Measurements from ENCODE around the gene IFNLR1. TPM values are rescaled to one million over a fixed set of nuclear protein-coding genes. Genes with fewer than 3 reads are reported as not detected.

The IFNLR1 gene
- total RNA-seq, 1 donor from 2014 or later, result 39.2 TPM

GRCh38 chr1:24134376-24134775 lies 52.7 kb downstream of the IFNLR1 start:
- CTCF ChIA-PET, result interaction anchor here (1.9 kb wide), 1 partner anchor 16 kb away, joined by 4 read pairs; no protein-coding TSS in a partner anchor
- Mint-ChIP-seq H3K9me3 (peaks cover 14% of the 10 kb centered on the region), H3K27ac (no peak overlapping the region), H3K27me3 (peaks cover 7% of the 10 kb centered on the region), H3K36me3 (ENCODE audit: low read depth) (peaks cover 3% of the 10 kb centered on the region), H3K4me3 (no peak overlapping the region), H3K4me1 (no peaks in the 10 kb centered on the region)
- DNase-seq (no peak), ATAC-seq (ENCODE audit: low read depth) (no peak)
- POLR2A ChIA-PET, result interaction anchor here (0.6 kb wide), 1 partner anchor 54 kb away, joined by 6 read pairs; no protein-coding TSS in a partner anchor
- TF ChIP-seq CTCF (IDR thresholded peaks at IDR 0.05), result no peak
- intact Hi-C loops (cut with micrococcal nuclease), result no loop called here

- intact Hi-C loops (cut with micrococcal nuclease), result no loop called here
- H3K9me3 Mint-ChIP-seq, result peaks cover 14% of the 10 kb centered on the region
- DNase-seq (no peak), ATAC-seq (ENCODE audit: low read depth) (no peak)
- H3K36me3 Mint-ChIP-seq (ENCODE audit: low read depth), result peaks cover 3% of the 10 kb centered on the region
- H3K4me1 Mint-ChIP-seq, result no peaks in the 10 kb centered on the region
- ChIA-PET CTCF (interaction anchor here (1.9 kb wide), 1 partner anchor 17 kb away, joined by 4 read pairs; no protein-coding TSS in a partner anchor), POLR2A (no interaction called here)
- TF ChIP-seq CTCF (IDR thresholded peaks at IDR 0.05), result no peak
- H3K27me3 Mint-ChIP-seq, result peaks cover 7% of the 10 kb centered on the region
- H3K27ac Mint-ChIP-seq, result no peak overlapping the region
- no peak overlapping the region for H3K4me3 Mint-ChIP-seq
These were observed 53.3 kb downstream of the IFNLR1 start for GRCh38 chr1:24133819-24134218.

- no peak for ATAC-seq (ENCODE audit: low read depth)
- TF ChIP-seq CTCF (IDR thresholded peaks at IDR 0.05), result no peak
- Mint-ChIP-seq H3K27me3 (peaks cover 7% of the 10 kb centered on the region), H3K4me1 (no peaks in the 10 kb centered on the region), H3K36me3 (ENCODE audit: low read depth) (peaks cover 3% of the 10 kb centered on the region), H3K9me3 (peaks cover 12% of the 10 kb centered on the region), H3K4me3 (no peak overlapping the region), H3K27ac (no peak overlapping the region)
- ChIA-PET CTCF (no interaction called here), POLR2A (no interaction called here)
- intact Hi-C loops (cut with micrococcal nuclease), result no loop called here
- DNase-seq, result no peak
These were observed 56.7 kb downstream of the IFNLR1 start for GRCh38 chr1:24130385-24130784.

- TF ChIP-seq CTCF (IDR thresholded peaks at IDR 0.05), result no peak
- H3K36me3 Mint-ChIP-seq (ENCODE audit: low read depth), result peaks cover 3% of the 10 kb centered on the region
- peaks cover 5% of the 10 kb centered on the region for H3K9me3 Mint-ChIP-seq
- DNase-seq (no peak), ATAC-seq (ENCODE audit: low read depth) (no peak)
- no peaks in the 10 kb centered on the region for H3K4me1 Mint-ChIP-seq
- ChIA-PET CTCF (no interaction called here), POLR2A (no interaction called here)
- peaks cover 5% of the 10 kb centered on the region for H3K27me3 Mint-ChIP-seq
- no peak overlapping the region for H3K27ac Mint-ChIP-seq
- intact Hi-C loops (cut with micrococcal nuclease), result no loop called here
- H3K4me3 Mint-ChIP-seq, result no peak overlapping the region
These were observed 59.2 kb downstream of the IFNLR1 start for GRCh38 chr1:24127801-24128363.

GRCh38 chr1:24127134-24127800 lies 59.8 kb downstream of the IFNLR1 start:
- intact Hi-C loops (cut with micrococcal nuclease), result no loop called here
- ChIA-PET POLR2A (no interaction called here), CTCF (no interaction called here)
- no peak for TF ChIP-seq CTCF (IDR thresholded peaks at IDR 0.05)
- H3K27me3 Mint-ChIP-seq, result peaks cover 5% of the 10 kb centered on the region
- ATAC-seq (ENCODE audit: low read depth) (no peak), DNase-seq (no peak)
- H3K27ac Mint-ChIP-seq, result no peak overlapping the region
- H3K9me3 Mint-ChIP-seq, result peaks cover 5% of the 10 kb centered on the region
- H3K36me3 Mint-ChIP-seq (ENCODE audit: low read depth), result peaks cover 3% of the 10 kb centered on the region
- no peak overlapping the region for H3K4me3 Mint-ChIP-seq
- H3K4me1 Mint-ChIP-seq, result no peaks in the 10 kb centered on the region

Data from activated B cell treated with CpG ODN at 0.5 μM for 24 hours (primary cell).